AG04450 (cell line): ENCODE results near the gene ABTB2. TPM values are rescaled to one million over a fixed set of nuclear protein-coding genes. Genes with fewer than 3 reads are reported as not detected.

Experiments
- CTCF ChIA-PET: fragments of 300-600, 350-600 bp; formaldehyde crosslinking; extraction: SDS; loops from one replicate; lab custom pipeline; 2022; ENCODE audit warnings: antibody characterized with exemption, inconsistent platforms; lab: Charles Lee
- POLR2A ChIA-PET: fragments of 350-600 bp; formaldehyde crosslinking; extraction: SDS; loops from one replicate; lab custom pipeline; 2021; ENCODE audit warnings: antibody characterized with exemption, inconsistent platforms; lab: Yijun Ruan, JAX
- DNase-seq: peaks from one replicate; pipeline ENCODE4 v3.0.0-alpha.2; 2011; ENCODE audit warnings: low read depth, low spot score
- H3K27ac ChIP-seq: one replicate; pipeline ENCODE4 v1.5.1; 2012; ENCODE audit warnings: low read depth, low read length, control low read depth
- H3K27me3 ChIP-seq: one replicate; pipeline ENCODE4 v1.6.0; 2012; ENCODE audit warnings: low read length; ENCODE audit not compliant: control insufficient read depth, insufficient read depth
- H3K4me3 ChIP-seq: 2 replicates; pipeline ENCODE4 v1.5.1; 2011; ENCODE audit warnings: mild to moderate bottlenecking, low read depth, low read length, control low read depth
- H3K9me3 ChIP-seq: 2 replicates; pipeline ENCODE4 v1.5.1; 2012; ENCODE audit warnings: low read length; ENCODE audit not compliant: control insufficient read depth, insufficient read depth
- polyA plus RNA-seq: library from polyadenylated mRNA; depleted of rRNA; stranded (reverse); fragments of >200 nt; gene quantifications from 2 replicates; pipeline ENCODE4 v1.2.3, GENCODE V29; 2011
- TF ChIP-seq, protein P1 (sequence below): IDR thresholded peaks from 2 replicates; pipeline ENCODE4 v1.5.1; 2011; ENCODE audit warnings: low read depth, low read length, control low read depth, inconsistent platforms

Gene ABTB2
- polyA plus RNA-seq, 1 experiment: 0.43 TPM

DNA sequence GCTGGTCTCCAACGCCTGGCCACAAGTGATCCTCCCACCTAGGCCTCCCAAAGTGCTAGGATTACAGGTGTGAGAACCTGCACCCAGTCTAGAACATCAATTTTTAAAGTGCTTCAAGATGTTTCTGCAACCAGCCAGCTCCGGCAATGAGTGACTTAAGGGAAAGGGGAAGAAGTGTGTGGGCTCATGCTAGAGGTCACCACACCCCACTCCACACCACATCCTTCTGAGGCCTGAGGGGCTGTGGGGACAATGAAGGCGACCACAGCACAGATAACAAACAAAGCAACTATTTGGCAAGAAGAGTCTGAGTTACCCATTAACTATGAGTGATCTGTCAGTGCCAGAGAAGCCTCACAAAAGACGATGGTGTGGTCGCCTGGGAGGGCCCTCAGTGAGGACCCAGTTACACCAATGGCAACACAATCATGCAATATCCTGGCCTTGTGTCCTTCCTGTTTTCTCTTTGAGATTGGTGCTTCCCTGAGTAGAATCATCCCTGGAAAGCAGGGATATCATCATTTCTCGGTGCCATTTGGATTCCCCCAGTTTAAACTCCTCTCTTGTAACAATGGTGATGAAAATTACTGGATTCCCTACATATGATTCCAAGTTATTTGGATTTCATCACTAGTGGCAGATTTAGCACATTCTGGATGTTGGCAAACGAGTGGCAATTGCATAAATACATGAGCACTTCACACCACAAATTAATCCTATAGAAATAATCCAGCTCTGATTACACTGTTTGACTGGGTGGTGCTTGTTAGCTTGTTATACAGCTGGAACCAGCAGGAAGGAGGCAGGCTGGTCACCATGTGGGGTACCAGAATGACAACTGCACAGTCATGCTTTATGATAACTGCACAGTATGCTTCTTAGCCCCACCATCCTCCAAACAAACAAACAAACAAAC is 18.4 kb downstream of the ABTB2 start:
- TF ChIP-seq, protein P1, sequence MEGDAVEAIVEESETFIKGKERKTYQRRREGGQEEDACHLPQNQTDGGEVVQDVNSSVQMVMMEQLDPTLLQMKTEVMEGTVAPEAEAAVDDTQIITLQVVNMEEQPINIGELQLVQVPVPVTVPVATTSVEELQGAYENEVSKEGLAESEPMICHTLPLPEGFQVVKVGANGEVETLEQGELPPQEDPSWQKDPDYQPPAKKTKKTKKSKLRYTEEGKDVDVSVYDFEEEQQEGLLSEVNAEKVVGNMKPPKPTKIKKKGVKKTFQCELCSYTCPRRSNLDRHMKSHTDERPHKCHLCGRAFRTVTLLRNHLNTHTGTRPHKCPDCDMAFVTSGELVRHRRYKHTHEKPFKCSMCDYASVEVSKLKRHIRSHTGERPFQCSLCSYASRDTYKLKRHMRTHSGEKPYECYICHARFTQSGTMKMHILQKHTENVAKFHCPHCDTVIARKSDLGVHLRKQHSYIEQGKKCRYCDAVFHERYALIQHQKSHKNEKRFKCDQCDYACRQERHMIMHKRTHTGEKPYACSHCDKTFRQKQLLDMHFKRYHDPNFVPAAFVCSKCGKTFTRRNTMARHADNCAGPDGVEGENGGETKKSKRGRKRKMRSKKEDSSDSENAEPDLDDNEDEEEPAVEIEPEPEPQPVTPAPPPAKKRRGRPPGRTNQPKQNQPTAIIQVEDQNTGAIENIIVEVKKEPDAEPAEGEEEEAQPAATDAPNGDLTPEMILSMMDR: no peak
- CTCF ChIA-PET: interaction anchor here (1.9 kb wide), 1 partner anchor 165 kb away, joined by 10 read pairs; no protein-coding TSS in a partner anchor
- Histone ChIP-seq H3K27ac (no peak overlapping the region), H3K27me3 (peaks cover 19% of the 10 kb centered on the region), H3K4me3 (no peak overlapping the region), H3K9me3 (no peaks in the 10 kb centered on the region)
- no peak for DNase-seq
- POLR2A ChIA-PET: no interaction called here

DNA sequence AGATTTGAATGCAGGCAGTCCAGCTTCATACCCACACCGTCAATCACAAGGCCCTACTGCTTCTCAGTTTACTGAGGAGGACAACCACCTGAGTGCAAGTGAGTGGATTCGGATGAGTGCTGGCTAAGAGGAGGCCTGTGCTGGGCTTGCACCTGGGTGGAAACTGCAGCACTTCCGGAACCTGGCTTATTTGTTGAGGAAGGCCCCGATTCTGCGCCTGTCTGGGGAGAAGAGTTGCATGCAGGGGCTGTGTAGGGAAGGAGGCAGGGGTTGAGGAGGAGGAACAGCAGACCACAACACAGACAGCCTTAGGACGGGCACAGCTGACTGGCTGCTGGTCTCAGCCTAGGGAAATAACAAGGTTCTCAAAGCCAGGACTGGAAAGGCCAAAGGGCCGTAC is 20.8 kb downstream of the ABTB2 start:
- DNase-seq: no peak

DNA sequence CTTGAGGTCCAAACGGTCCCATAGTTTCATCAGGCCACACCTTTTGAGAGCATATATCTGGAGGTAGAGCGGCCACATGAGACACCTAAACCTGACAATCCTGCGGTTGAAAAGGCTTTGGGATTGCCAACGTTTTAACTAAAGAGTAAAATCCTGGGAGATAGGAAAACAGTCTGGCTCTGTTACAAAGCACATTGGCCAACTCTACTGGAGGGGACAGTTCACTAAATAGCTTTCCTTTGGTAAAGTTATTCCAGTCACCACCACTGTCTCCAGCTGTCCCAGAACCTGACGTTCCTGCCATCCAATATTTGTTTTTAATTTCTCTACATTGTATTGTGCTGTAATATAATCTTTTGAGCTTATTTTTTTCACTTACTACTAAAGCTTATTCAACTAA is 22.0 kb downstream of the ABTB2 start:
- ChIA-PET POLR2A (no interaction called here), CTCF (interaction anchor here (1.0 kb wide), 1 partner anchor 162 kb away, joined by 3 read pairs; no protein-coding TSS in a partner anchor)
- Histone ChIP-seq H3K27me3 (peaks cover 21% of the 10 kb centered on the region), H3K4me3 (no peak overlapping the region), H3K27ac (no peak overlapping the region), H3K9me3 (no peaks in the 10 kb centered on the region)
- no peak for DNase-seq
- TF ChIP-seq, protein P1: no peak

More for the DNA sequence above, 20.8 kb downstream of the ABTB2 start:
- TF ChIP-seq, protein P1: no peak
- ChIA-PET POLR2A (no interaction called here), CTCF (no interaction called here)
- H3K27ac ChIP-seq: no peak overlapping the region
- no peak overlapping the region for H3K4me3 ChIP-seq
- peaks cover 22% of the 10 kb centered on the region for H3K27me3 ChIP-seq
- H3K9me3 ChIP-seq: no peaks in the 10 kb centered on the region

GRCh38 chr11:34335331-34335730 is 22.5 kb downstream of the ABTB2 start:
- TF ChIP-seq, protein P1: no peak
- Histone ChIP-seq H3K4me3 (no peak overlapping the region), H3K27ac (no peak overlapping the region), H3K27me3 (peaks cover 23% of the 10 kb centered on the region), H3K9me3 (no peaks in the 10 kb centered on the region)
- DNase-seq: no peak
- CTCF ChIA-PET: interaction anchor here (1.0 kb wide), 1 partner anchor 161 kb away, joined by 3 read pairs; no protein-coding TSS in a partner anchor
- POLR2A ChIA-PET: no interaction called here

DNA sequence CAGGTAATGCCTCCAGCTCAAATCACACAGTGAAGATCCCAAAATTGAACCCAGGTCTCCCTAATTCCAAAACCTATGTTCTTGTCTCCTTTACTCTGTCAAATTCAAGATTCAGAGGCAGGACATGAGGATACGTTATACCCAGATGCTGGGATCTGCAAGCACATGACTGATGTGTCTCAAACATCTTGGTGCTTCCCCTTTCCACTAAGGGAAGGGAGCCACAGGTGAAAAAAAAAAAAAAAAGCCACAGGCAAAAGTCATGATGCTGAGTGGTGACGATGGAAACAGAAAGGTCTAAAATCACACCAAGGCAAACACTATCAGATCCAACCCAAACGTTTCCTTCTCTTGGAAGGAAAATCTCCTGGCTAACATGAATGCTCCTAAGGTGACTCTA is 24.0 kb downstream of the ABTB2 start:
- no peak for DNase-seq
- CTCF ChIA-PET: no interaction called here
- peaks cover 33% of the 10 kb centered on the region for H3K27me3 ChIP-seq
- no peaks in the 10 kb centered on the region for H3K9me3 ChIP-seq
- H3K27ac ChIP-seq: no peak overlapping the region
- no peak overlapping the region for H3K4me3 ChIP-seq
- TF ChIP-seq, protein P1: no peak
- POLR2A ChIA-PET: interaction anchor here (0.7 kb wide), 1 partner anchor 12 kb away, joined by 3 read pairs; no protein-coding TSS in a partner anchor
